GM19043 (cell line): ENCODE measurements around the gene JUN.
"Not testable (repeated sequence)": the region's sequence is repeated elsewhere in the genome, so short reads cannot be mapped to it uniquely, and the experiment has no call there.

Source experiments
- ATAC-seq: cut with Tn5 transposase; IDR thresholded peaks from one replicate; pipeline ENCODE4 v1.9.1; 2021; ENCODE audit warnings: low read depth; ENCODE audit not compliant: unreplicated experiment

Gene JUN

GRCh38 chr1:58809325-58810010 is 25.6 kb upstream of the JUN start:
- no peak for ATAC-seq

GRCh38 chr1:58808077-58808476 is 24.2 kb upstream of the JUN start:
- no peak for ATAC-seq

GRCh38 chr1:58805716-58806571 is 22.1 kb upstream of the JUN start:
- no peak for ATAC-seq

DNA sequence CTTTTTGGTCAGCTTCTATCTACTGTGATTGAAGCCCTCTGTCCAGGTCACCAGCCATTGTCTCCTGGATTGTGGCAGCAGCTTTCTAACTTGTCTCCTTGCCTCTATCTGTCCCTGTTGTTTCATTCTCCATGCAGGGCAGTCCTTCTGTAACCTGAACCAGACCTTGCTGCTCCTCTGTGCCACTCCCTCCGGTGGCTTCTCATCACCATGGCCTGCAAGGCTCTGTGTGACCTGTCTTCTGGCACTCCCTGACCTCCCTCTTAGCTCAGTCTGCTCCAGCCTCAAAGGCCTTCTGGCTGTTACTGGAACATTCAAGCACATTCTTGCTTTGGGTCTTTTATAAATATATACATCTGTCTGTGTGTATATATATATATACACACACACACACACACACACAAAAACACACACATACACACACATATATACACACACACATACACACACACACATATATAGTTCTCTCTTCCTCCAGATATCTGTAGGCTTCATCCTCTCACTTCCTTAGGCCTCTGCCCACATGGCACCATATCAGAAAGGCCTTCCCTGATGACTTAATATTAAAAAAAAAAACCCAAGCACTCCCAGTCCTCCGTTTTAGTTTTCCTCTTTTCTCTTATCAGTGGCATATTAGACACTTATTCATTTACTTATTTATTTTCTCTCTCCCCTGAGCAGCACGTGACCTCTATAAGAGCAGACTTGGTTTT is 21.2 kb upstream of the JUN start:
- no peak for ATAC-seq

GRCh38 chr1:58803858-58804257 is 20.0 kb upstream of the JUN start:
- no peak for ATAC-seq

GRCh38 chr1:58802640-58803399 is 19.0 kb upstream of the JUN start:
- ATAC-seq = no peak

GRCh38 chr1:58801286-58801685 is 17.4 kb upstream of the JUN start:
- not testable (repeated sequence) for ATAC-seq

DNA sequence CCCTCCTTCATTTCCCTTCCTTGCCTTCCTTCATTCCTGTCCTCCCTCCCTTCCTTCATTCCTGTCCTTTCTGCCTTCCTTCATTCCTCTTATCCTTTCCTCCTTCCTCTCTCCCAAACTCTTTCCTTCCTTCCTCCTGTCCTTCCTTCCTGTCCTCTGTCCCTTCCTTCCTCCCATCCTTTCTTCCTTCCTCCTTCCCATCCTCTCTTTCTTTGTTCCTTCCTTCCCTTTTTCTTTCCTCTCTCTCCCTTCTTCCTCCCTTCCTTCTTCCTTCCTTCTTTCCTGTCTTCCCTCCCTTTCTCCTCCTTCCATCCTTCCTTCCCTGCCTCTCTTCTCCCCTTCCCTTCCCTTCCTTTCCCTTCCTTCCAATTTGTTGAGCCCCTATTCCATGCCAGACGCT is 15.8 kb upstream of the JUN start:
- ATAC-seq = no peak

- no peak for ATAC-seq
Observed at GRCh38 chr1:58798910-58799442, 15.1 kb upstream of the JUN start.

DNA sequence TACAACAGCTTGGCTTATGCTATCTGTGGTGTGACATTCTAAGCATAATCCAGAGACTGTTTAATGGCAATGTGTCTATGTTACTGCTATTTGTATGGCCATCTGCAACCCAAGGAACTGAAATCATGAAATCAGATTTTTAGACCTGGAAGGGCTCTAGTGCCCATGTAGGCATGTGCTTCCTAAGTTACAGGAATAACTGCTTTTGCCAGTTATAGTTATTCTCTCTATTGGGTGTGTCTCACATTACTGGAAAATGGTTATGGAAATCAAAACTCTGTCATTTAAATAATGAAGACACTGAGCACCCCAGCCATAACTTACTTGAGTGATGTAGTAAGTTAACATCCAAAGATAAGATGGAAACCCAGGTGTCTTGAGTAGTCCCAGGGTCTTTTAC is 12.6 kb upstream of the JUN start:
- no peak for ATAC-seq

DNA sequence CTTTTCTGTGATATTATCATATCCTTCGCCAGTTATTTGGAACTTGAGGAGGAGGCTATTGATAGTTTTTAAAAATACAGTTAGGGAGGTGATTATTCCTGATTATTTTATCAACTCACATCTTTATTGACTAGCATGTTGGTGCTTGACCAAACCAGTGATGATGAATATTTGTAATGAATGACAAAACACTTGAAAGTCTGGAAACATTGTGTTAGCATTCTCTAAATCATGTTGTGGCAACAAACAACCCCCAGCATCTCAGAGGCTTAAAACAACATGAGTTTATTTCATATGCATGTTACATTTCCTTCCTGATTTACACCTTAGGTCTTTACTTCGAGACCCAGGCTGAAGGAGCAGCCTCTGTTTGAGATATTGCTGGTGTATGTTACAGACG is 10.7 kb upstream of the JUN start:
- no peak for ATAC-seq

DNA sequence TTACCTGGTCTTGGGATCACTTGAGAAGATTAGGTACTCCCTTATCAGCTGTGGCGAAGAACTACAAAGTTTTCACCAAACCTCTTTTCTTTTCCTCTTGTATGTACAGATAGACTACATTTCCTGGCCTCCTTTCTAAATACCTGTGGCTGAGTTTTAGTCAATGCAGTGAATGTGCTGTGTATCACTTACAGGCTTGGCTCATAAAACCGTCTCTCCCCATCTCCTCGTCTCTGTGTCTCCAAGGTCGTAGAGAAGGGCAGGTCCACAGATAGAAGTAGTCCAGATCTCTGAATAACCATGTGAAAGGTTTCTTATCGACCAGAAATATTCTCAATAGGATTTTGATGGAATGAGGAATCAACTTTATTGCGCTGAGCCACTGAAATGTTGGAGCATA is 9.0 kb upstream of the JUN start:
- ATAC-seq = no peak

GRCh38 chr1:58791106-58791505 is 7.3 kb upstream of the JUN start:
- ATAC-seq = no peak

DNA sequence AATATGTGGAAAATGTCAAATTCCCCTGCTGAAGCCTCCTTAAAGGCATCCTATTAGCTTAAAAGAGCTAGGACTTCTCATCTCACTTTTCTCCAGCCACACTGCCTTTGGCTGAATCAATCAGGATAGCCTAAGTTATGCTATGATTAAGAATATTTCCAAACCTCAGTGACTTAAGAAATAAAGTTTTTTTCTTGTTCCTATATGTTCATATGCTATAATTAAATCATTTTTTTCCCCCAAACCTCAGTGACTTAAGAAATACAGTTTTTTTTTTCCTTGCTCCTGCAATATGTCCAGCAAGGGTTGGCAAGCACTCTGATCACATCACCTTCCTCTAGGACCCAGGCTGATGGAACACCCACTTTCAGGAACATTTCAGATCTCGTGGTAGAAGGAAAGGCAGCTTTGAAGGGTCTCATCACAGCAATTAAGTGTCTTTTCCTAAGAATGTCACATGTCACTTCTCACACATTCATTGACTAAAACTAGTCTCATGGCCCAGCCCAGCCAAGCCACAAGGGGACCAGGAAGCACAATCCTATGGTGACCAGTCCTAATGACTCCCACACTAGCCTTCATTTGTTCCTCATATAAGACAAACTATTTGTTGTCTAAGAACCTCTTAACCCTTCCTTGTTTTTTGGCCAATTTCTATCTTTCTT is 6.3 kb upstream of the JUN start:
- no peak for ATAC-seq

GRCh38 chr1:58789322-58789856 is 5.5 kb upstream of the JUN start:
- no peak for ATAC-seq

DNA sequence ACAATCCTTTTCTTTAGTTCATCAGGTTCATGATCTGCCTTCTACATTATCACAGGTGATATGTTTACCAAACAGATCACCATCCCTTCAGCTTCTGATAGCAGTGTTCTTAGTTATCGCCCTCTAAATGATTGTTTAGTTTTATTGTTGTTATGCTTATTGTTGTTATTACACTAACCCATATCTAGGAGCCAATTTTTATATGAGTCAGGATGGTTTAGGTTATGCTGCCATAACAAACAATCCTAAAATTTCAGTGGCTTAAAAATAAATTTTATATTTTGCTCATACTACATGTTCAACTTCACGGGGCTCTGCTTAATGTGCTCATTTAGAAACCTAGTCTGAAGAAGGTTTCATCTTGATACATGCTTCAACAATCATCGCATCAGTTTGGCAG is 4.4 kb upstream of the JUN start:
- ATAC-seq = no peak

GRCh38 chr1:58786927-58787245 is 3.0 kb upstream of the JUN start:
- ATAC-seq = no peak

GRCh38 chr1:58786184-58786926 is 2.5 kb upstream of the JUN start:
- ATAC-seq = no peak

GRCh38 chr1:58785442-58786058 is 1.7 kb upstream of the JUN start:
- ATAC-seq = no peak
